Measurements from ENCODE around the gene FSD2. TPM values are rescaled to one million over a fixed set of nuclear protein-coding genes. Genes with fewer than 3 reads are reported as not detected.

The FSD2 gene
- total and polyA plus RNA-seq, 2 experiments from 2014 or later, result 0.18 TPM; not detected in 1

DNA sequence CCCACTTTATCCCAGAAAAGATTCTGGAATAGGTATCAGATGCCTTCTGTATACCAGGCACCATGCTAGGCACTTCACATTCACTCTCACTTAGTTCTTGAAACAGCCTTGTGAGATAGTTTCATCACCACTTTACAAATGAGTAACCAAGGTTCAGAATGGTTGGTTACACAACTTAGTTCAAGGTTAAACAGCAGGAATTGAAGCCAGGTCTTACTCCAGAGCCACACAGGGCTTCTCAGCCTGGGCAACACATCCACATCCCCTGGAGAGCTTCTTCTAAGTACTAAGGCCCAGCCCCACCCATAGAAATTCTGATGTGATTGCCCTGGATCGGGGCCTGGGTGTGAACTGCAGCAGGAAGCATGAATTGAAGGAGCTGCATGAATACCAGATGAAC is 22.2 kb upstream of the FSD2 start:
- Mint-ChIP-seq H3K27me3 (ENCODE audit: insufficient read depth, low read depth, poor library complexity) (no peaks in the 10 kb centered on the region), H3K4me1 (no peaks in the 10 kb centered on the region), H3K9me3 (no peaks in the 10 kb centered on the region), H3K4me3 (no peak overlapping the region), H3K36me3 (ENCODE audit: low read depth) (peaks cover 23% of the 10 kb centered on the region), H3K27ac (no peak overlapping the region)
- TF ChIP-seq STAT1 (IDR thresholded peaks at IDR 0.05; ENCODE audit: unreplicated experiment), result no peak
- TF ChIP-seq CREB1 (CRISPR knock-in tag; IDR thresholded peaks at IDR 0.05; ENCODE audit: low read depth), result no peak
- no peak for TF ChIP-seq POLR2AphosphoS5 (IDR thresholded peaks at IDR 0.05; ENCODE audit: low read depth)
- TF ChIP-seq, protein P1, sequence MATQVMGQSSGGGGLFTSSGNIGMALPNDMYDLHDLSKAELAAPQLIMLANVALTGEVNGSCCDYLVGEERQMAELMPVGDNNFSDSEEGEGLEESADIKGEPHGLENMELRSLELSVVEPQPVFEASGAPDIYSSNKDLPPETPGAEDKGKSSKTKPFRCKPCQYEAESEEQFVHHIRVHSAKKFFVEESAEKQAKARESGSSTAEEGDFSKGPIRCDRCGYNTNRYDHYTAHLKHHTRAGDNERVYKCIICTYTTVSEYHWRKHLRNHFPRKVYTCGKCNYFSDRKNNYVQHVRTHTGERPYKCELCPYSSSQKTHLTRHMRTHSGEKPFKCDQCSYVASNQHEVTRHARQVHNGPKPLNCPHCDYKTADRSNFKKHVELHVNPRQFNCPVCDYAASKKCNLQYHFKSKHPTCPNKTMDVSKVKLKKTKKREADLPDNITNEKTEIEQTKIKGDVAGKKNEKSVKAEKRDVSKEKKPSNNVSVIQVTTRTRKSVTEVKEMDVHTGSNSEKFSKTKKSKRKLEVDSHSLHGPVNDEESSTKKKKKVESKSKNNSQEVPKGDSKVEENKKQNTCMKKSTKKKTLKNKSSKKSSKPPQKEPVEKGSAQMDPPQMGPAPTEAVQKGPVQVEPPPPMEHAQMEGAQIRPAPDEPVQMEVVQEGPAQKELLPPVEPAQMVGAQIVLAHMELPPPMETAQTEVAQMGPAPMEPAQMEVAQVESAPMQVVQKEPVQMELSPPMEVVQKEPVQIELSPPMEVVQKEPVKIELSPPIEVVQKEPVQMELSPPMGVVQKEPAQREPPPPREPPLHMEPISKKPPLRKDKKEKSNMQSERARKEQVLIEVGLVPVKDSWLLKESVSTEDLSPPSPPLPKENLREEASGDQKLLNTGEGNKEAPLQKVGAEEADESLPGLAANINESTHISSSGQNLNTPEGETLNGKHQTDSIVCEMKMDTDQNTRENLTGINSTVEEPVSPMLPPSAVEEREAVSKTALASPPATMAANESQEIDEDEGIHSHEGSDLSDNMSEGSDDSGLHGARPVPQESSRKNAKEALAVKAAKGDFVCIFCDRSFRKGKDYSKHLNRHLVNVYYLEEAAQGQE (IDR thresholded peaks at IDR 0.05; ENCODE audit: unreplicated experiment), result no peak
- TF ChIP-seq NANOG (IDR thresholded peaks at IDR 0.05; ENCODE audit: borderline replicate concordance), result no peak
- TF ChIP-seq, protein P2, sequence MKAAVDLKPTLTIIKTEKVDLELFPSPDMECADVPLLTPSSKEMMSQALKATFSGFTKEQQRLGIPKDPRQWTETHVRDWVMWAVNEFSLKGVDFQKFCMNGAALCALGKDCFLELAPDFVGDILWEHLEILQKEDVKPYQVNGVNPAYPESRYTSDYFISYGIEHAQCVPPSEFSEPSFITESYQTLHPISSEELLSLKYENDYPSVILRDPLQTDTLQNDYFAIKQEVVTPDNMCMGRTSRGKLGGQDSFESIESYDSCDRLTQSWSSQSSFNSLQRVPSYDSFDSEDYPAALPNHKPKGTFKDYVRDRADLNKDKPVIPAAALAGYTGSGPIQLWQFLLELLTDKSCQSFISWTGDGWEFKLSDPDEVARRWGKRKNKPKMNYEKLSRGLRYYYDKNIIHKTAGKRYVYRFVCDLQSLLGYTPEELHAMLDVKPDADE (IDR thresholded peaks at IDR 0.05), result no peak
- no peak for TF ChIP-seq EZH2 (IDR thresholded peaks at IDR 0.05; ENCODE audit: low read depth, unreplicated experiment)
- TF ChIP-seq ZNF331 (CRISPR knock-in tag; IDR thresholded peaks at IDR 0.05; ENCODE audit: low read depth), result no peak
- TF ChIP-seq, protein P3, sequence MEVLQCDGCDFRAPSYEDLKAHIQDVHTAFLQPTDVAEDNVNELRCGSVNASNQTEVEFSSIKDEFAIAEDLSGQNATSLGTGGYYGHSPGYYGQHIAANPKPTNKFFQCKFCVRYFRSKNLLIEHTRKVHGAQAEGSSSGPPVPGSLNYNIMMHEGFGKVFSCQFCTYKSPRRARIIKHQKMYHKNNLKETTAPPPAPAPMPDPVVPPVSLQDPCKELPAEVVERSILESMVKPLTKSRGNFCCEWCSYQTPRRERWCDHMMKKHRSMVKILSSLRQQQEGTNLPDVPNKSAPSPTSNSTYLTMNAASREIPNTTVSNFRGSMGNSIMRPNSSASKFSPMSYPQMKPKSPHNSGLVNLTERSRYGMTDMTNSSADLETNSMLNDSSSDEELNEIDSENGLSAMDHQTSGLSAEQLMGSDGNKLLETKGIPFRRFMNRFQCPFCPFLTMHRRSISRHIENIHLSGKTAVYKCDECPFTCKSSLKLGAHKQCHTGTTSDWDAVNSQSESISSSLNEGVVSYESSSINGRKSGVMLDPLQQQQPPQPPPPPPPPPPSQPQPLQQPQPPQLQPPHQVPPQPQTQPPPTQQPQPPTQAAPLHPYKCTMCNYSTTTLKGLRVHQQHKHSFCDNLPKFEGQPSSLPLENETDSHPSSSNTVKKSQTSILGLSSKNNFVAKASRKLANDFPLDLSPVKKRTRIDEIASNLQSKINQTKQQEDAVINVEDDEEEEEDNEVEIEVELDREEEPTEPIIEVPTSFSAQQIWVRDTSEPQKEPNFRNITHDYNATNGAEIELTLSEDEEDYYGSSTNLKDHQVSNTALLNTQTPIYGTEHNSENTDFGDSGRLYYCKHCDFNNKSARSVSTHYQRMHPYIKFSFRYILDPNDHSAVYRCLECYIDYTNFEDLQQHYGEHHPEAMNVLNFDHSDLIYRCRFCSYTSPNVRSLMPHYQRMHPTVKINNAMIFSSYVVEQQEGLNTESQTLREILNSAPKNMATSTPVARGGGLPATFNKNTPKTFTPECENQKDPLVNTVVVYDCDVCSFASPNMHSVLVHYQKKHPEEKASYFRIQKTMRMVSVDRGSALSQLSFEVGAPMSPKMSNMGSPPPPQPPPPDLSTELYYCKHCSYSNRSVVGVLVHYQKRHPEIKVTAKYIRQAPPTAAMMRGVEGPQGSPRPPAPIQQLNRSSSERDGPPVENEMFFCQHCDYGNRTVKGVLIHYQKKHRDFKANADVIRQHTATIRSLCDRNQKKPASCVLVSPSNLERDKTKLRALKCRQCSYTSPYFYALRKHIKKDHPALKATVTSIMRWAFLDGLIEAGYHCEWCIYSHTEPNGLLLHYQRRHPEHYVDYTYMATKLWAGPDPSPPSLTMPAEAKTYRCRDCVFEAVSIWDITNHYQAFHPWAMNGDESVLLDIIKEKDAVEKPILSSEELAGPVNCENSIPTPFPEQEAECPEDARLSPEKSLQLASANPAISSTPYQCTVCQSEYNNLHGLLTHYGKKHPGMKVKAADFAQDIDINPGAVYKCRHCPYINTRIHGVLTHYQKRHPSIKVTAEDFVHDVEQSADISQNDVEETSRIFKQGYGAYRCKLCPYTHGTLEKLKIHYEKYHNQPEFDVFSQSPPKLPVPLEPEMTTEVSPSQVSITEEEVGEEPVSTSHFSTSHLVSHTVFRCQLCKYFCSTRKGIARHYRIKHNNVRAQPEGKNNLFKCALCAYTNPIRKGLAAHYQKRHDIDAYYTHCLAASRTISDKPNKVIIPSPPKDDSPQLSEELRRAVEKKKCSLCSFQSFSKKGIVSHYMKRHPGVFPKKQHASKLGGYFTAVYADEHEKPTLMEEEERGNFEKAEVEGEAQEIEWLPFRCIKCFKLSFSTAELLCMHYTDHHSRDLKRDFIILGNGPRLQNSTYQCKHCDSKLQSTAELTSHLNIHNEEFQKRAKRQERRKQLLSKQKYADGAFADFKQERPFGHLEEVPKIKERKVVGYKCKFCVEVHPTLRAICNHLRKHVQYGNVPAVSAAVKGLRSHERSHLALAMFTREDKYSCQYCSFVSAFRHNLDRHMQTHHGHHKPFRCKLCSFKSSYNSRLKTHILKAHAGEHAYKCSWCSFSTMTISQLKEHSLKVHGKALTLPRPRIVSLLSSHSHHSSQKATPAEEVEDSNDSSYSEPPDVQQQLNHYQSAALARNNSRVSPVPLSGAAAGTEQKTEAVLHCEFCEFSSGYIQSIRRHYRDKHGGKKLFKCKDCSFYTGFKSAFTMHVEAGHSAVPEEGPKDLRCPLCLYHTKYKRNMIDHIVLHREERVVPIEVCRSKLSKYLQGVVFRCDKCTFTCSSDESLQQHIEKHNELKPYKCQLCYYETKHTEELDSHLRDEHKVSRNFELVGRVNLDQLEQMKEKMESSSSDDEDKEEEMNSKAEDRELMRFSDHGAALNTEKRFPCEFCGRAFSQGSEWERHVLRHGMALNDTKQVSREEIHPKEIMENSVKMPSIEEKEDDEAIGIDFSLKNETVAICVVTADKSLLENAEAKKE (CRISPR knock-in tag; IDR thresholded peaks at IDR 0.05), result no peak
- no peaks in the 10 kb centered on the region for H3K79me2 ChIP-seq (replicated peaks; ENCODE audit: insufficient read depth)
- no peaks in the 10 kb centered on the region for H3K4me1 ChIP-seq (ENCODE audit: insufficient read depth)
- no peaks in the 10 kb centered on the region for H4K20me1 ChIP-seq (replicated peaks; ENCODE audit: insufficient read depth)
- H2AFZ ChIP-seq, result no peak overlapping the region
- no peak overlapping the region for H3K27ac ChIP-seq (ENCODE audit: low read depth)
- peaks cover 17% of the 10 kb centered on the region for H3K36me3 ChIP-seq (ENCODE audit: insufficient read depth)
- ATAC-seq (no peak), DNase-seq (ENCODE audit: low spot score) (no peak)
- no peaks in the 10 kb centered on the region for H3K9me2 ChIP-seq (ENCODE audit: insufficient read depth)
- H3F3A ChIP-seq (replicated peaks; ENCODE audit: low read depth), result no peaks in the 10 kb centered on the region
- no peak overlapping the region for H3K4me3 ChIP-seq
- no peaks in the 10 kb centered on the region for H3K27me3 ChIP-seq (ENCODE audit: insufficient read depth)
- H3K4me2 ChIP-seq, result no peak overlapping the region

Measured in GM23338 (cell line).